MCF 10A (cell line): ENCODE results near the gene GNB2. TPM values are rescaled to one million over a fixed set of nuclear protein-coding genes. Genes with fewer than 3 reads are reported as not detected.

Experiments used
- BruUV-seq: library from RNA; stranded (reverse); fragments of 400-500 nt; replicated peaks from 2 replicates; lab custom pipeline; 2021; lab: Mats Ljungman, UMichigan
- CTCF ChIA-PET: fragments of 300-600 bp; sonication (Branson Sonifier 250); formaldehyde crosslinking; extraction: SDS; loops from one replicate; lab custom pipeline; 2021; ENCODE audit warnings: antibody characterized with exemption, inconsistent platforms; lab: Yijun Ruan, JAX
- POLR2A ChIA-PET: fragments of 300-600, 350-650 bp; sonication (Branson Sonifier 250); formaldehyde crosslinking; extraction: SDS; loops from one replicate; lab custom pipeline; 2020; ENCODE audit warnings: antibody characterized with exemption, inconsistent platforms; lab: Yijun Ruan, JAX
- DNase-seq: peaks from one replicate; pipeline ENCODE4 v3.0.0-alpha.2; 2018; ENCODE audit not compliant: unreplicated experiment
- H3K27ac Mint-ChIP-seq: one replicate; pipeline ENCODE4 v1.8.0; 2022; ENCODE audit warnings: mild to moderate bottlenecking, low read depth, mixed read lengths; ENCODE audit not compliant: unreplicated experiment
- H3K27me3 Mint-ChIP-seq: one replicate; pipeline ENCODE4 v1.8.0; 2022; ENCODE audit warnings: mixed read lengths; ENCODE audit not compliant: insufficient read depth, unreplicated experiment
- H3K36me3 Mint-ChIP-seq: one replicate; pipeline ENCODE4 v1.8.0; 2022; ENCODE audit warnings: mild to moderate bottlenecking, moderate library complexity, mixed read lengths; ENCODE audit not compliant: insufficient read depth, unreplicated experiment
- H3K4me1 Mint-ChIP-seq: one replicate; pipeline ENCODE4 v1.8.0; 2022; ENCODE audit warnings: mixed read lengths; ENCODE audit not compliant: insufficient read depth, unreplicated experiment
- H3K4me3 Mint-ChIP-seq: one replicate; pipeline ENCODE4 v1.8.0; 2022; ENCODE audit warnings: mild to moderate bottlenecking, moderate library complexity, mixed read lengths; ENCODE audit not compliant: unreplicated experiment
- H3K9me3 Mint-ChIP-seq: one replicate; pipeline ENCODE4 v1.8.0; 2022; ENCODE audit warnings: mixed read lengths; ENCODE audit not compliant: unreplicated experiment
- CTCF ChIP-seq: fragments of 200-600 bp; IDR thresholded peaks from one replicate; pipeline ENCODE4 v1.8.0; 2022; ENCODE audit warnings: antibody characterized with exemption, mild to moderate bottlenecking; ENCODE audit not compliant: unreplicated experiment
- intact Hi-C: fragments of 100-400 bp; cut with micrococcal nuclease; formaldehyde crosslinking; loops from 2 replicates; pipeline ENCODE4 v1.14.1; 2022
- total RNA-seq: library from RNA; stranded (reverse); gene quantifications from 2 replicates; pipeline ENCODE4 v1.2.3, GENCODE V29; 2022

The GNB2 gene
- total RNA-seq, 1 experiment from 2014 or later, result 201 TPM

- Mint-ChIP-seq H3K9me3 (no peaks in the 10 kb centered on the region), H3K27ac (no peak overlapping the region)
- intact Hi-C loops, result no loop called here
Measured at GRCh38 chr7:100688326-100688860, 14.9 kb downstream of the GNB2 start.

GRCh38 chr7:100689230-100690135, 15.9 kb downstream of the GNB2 start:
- no TSS peak for BruUV-seq
- Mint-ChIP-seq H3K4me1 (peaks cover 19% of the 10 kb centered on the region), H3K27ac (no peak overlapping the region), H3K27me3 (no peaks in the 10 kb centered on the region), H3K9me3 (no peaks in the 10 kb centered on the region), H3K4me3 (no peak overlapping the region), H3K36me3 (peaks cover 52% of the 10 kb centered on the region)
- ChIA-PET CTCF (interaction anchor here (0.5 to 7.2 kb wide), 10 partner anchors 11 to 243 kb away, joined by 3 to 103 read pairs (median 12); partner anchors contain the start of genes MOSPD3, POP7 and SLC12A9), POLR2A (interaction anchor here (0.7 to 7.6 kb wide), 5 partner anchors 15 to 126 kb away, joined by 3 to 57 read pairs (median 4); partner anchors contain the start of genes MOSPD3 and POP7)
- no peak for DNase-seq
- no peak for TF ChIP-seq CTCF
- intact Hi-C loops, result loop anchor here (5.0 kb wide), 2 partner anchors 87 to 222 kb away; partner anchors contain the start of gene PCOLCE

More at GRCh38 chr7:100688326-100688860, 14.9 kb downstream of the GNB2 start:
- ChIA-PET CTCF (interaction anchor here (0.7 to 6.0 kb wide), 3 partner anchors 103 to 193 kb away, joined by 3 to 87 read pairs (median 3); no protein-coding TSS in a partner anchor), POLR2A (no interaction called here)
- peaks cover 19% of the 10 kb centered on the region for H3K4me1 Mint-ChIP-seq
- no peak overlapping the region for H3K4me3 Mint-ChIP-seq
- TF ChIP-seq CTCF, result no peak
- H3K27me3 Mint-ChIP-seq, result no peaks in the 10 kb centered on the region
- no TSS peak for BruUV-seq
- H3K36me3 Mint-ChIP-seq, result peaks cover 56% of the 10 kb centered on the region
- no peak for DNase-seq

- CTCF ChIA-PET, result interaction anchor here (0.5 to 7.2 kb wide), 48 partner anchors 13 to 721 kb away, joined by 3 to 103 read pairs (median 4); partner anchors contain the start of genes EPO, FBXO24, LRCH4 and MOSPD3
- peak; percentile 82 for DNase-seq
- POLR2A ChIA-PET, result interaction anchor here (0.6 to 7.6 kb wide), 8 partner anchors 10 to 526 kb away, joined by 3 to 57 read pairs (median 15); partner anchors contain the start of genes FBXO24, GNB2, LRCH4 and POP7
- peak overlapping the region; percentile 93 for H3K4me3 Mint-ChIP-seq
- TF ChIP-seq CTCF, result peak; percentile 81
- TSS peak; percentile 52 for BruUV-seq
- intact Hi-C loops, result loop anchor here (1.0 to 5.0 kb wide), 3 partner anchors 90 to 225 kb away; partner anchors contain the start of gene PCOLCE
- H3K9me3 Mint-ChIP-seq, result no peaks in the 10 kb centered on the region
- peaks cover 19% of the 10 kb centered on the region for H3K4me1 Mint-ChIP-seq
- H3K27ac Mint-ChIP-seq, result peak overlapping the region; percentile 92
- H3K36me3 Mint-ChIP-seq, result peaks cover 31% of the 10 kb centered on the region
- H3K27me3 Mint-ChIP-seq, result no peaks in the 10 kb centered on the region
Measured at GRCh38 chr7:100691676-100692577, 18.4 kb downstream of the GNB2 start.
